ENCODE data around the gene RP2.

- TF ChIP-seq CTCF (IDR thresholded peaks at IDR 0.05) (no peak), EP300 (IDR thresholded peaks at IDR 0.05; ENCODE audit: low read depth) (no peak), POLR2AphosphoS5 (IDR thresholded peaks at IDR 0.05) (no peak), POLR2A (IDR thresholded peaks at IDR 0.05) (no peak)
Observed at GRCh38 chrX:46898207-46898606, 61.4 kb downstream of the RP2 start.

All from transverse colon (tissue), 4 donors.